ENCODE results near the gene NKX6-1.

NKX6-1 gene

GRCh38 chr4:84498935-84499623 lies at the start of gene NKX6-1:
TSS of gene NKX6-1 (minus strand) at chr4:84499292. CDS start at chr4:84498228, 1,064 bp downstream.
- DNase-seq: no peak

GRCh38 chr4:84547211-84547610 lies 48.1 kb upstream of the NKX6-1 start:
- DNase-seq: no peak

DNA sequence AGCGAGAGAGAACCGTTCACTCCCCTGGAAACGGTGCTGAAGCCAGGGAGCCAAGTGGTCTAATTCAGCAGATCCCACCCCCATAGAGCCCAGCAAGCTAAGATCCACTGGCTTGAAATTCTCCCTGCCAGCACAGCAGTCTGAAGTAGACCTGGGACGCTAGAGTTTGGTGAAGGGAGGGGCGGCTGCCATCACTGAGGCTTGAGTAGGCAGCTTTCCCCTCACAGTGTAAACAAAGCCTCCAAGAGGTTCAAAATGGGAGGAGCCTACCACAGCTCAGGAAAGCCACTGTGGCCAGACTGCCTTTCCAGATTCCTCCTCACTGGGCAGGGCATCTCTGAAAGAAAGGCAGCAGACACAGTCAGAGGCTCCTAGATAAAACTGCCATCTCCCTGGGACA lies 46.0 kb upstream of the NKX6-1 start:
- no peak for DNase-seq

DNA sequence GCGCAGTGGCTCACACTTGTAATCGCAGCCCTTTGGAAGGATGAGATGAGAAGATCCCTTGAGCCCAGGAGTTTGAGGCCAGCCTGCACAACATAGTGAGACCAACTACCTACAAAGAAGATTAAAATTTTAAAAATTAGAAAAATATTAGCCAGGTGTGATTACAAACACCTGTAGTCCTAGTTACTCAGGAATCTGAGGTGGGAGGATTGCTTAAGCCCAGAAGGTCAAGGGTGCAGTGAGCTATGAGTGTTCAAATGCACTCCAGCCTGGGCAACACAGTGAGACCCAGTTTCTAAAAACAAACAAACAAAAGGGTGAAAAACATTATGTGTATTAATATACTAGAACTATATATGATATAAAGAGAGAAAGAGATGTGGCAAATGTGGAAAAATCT lies 36.8 kb upstream of the NKX6-1 start:
- DNase-seq: no peak

GRCh38 chr4:84531689-84532088 lies 32.6 kb upstream of the NKX6-1 start:
- DNase-seq: no peak

DNA sequence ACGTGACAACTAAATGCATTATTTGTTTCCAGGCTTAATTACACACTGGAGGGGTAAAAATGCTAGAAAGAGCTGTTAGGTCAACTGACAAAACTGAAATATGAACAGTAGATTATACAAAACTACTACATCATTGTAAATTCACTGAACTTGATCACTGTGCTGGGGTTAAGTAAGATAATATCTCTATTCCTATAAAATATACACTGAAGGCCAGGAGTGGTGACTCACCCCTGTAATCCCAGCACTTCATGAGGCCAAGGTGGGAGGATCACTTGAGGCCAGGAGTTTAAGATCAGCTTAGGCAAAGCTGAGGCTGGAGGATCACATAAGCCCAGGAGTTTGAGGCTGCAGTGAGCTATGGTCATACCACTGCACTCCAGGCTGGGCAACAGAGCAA lies 31.8 kb upstream of the NKX6-1 start:
- DNase-seq: no peak

DNA sequence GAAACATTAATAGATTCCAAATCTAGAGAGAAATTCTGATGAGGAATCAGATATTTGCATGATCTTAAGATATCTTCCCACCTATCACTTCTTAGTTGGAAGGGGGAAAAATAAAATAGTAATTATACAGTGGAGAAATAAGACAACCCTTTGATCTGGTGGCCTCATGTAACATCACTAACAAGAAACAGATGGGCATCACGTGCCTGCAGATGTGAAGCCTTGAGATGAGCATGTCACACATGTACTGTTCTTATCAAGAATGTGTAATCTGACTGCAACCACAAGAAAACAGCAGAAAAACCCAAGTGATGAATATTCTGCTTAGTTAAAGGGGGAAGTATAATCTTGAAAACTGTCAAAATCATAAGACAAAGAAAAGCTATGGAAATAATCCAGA lies 31.4 kb upstream of the NKX6-1 start:
- no peak for DNase-seq

DNA sequence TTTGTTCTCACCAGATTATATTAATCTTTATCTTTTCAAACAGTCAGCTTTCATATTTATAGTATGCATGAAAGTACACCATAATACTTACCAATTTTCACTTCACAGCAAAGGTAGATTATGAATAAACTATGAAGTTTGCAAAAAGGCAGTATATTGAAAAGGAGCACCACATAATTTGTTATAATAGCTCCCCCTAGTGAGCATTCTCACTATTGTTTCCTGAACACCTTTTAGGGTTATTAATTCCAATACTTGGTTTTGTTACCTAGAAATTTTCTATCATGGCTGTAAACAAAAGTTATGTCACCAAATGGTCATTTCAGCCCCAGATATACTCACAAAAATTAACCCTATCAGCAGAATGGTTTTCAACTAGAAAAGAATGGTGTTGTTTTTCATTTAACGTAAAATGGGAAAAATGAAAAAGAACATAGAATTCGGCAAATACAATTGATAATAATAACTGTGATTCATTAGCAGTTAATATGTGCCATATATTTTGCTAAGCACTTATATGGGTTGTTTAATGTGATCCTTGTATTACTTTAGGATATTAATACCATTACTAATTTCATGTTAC lies 30.2 kb upstream of the NKX6-1 start:
- no peak for DNase-seq

DNA sequence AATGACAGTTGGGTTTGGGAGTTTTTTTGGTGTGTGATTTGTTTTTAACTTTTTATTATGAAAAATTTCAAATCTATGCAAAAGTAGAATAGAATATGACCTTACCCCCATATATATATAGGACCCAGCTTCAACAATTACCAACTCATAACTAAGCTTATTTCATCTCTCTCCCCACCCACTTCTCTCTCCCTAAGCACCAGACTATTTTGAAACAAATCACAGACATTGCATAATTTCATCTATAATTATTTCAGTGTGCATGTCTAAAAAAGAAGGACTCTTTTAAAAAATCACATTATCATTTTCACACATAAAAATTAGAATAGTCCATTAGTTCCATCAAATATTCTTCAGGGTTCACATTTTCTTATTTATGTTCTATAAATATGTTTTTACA lies 28.3 kb upstream of the NKX6-1 start:
- DNase-seq: no peak

DNA sequence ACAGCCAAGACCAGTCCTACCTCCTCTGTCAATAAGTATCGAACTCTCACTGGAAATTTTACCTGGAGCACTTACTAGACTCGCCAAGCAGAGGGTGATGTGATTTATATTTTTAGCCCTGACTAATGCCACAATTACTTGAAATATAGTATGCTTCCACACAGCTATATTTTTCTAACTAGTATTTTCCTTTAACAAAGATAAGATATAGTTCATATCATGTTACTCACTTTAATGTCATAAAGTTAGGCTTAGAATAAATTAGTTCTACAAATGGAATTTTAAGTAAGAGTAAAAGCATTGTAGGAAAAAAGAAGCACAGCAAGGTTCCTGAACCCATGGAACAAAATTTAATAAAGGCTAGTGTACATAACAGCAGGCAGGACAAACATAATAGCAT lies 16.0 kb upstream of the NKX6-1 start:
- DNase-seq: no peak

GRCh38 chr4:84512277-84512676 lies 13.2 kb upstream of the NKX6-1 start:
- DNase-seq: no peak

DNA sequence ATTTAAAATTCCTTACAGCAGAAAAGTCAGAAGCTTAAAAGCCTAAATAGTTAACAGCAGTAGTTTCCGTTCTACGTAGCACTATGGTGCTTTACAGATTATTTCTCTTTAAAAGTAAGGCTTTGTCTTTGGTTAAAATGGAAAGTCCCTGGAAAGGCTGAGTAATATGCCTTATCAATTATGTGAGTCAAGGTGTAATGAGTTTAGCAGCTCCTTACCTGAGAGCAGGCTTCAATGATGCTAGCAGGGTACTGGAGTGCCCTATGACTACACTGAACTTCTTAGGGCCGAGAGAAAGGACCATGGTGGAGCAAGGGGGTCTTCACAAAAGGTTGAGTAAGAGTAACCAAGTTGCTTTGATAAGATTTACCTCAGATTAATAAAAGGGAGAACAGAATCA lies 12.6 kb upstream of the NKX6-1 start:
- DNase-seq: no peak

GRCh38 chr4:84507941-84508340 lies 8.8 kb upstream of the NKX6-1 start:
- DNase-seq: no peak

DNA sequence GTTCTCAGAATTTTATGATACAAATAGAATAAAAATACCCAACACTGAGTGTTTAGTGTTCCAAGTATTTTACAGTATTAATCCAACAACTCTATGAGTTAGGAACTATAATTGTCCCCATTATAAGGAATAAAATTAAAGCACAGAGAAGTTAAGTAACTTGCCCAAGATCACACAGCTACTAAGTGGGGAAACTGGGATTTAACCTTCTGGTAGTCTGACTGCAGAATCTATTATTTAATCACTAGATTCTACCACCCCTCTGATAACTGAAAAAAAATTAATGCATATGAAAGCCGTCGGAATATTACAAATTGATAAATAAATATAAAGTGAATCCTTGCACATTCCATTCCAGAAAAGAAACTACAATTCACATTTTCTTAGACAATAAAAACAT lies 5.7 kb upstream of the NKX6-1 start:
- no peak for DNase-seq

GRCh38 chr4:84503495-84504437 lies 4.7 kb upstream of the NKX6-1 start:
- DNase-seq: no peak

DNA sequence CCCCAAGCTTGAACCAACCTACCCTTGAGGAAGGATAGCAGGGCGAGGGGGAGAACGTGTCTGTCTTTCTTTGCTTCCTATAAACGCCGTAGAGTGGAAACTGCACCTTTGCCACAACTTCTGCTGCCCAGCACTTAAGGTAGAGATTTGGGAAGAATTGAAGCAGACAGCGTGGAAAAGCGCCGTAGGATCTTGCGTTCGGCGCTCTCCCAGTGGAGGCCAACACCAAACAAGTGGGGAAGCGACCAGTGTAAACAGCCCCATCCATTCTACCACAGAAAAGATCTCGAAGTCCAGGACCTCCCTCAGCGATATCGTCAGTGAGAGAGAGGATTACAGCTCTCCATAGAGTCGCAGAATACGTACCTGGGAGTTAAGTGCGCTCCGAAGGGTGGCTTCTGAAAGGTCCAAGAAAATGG lies 3.9 kb upstream of the NKX6-1 start:
- DNase-seq: no peak

DNA sequence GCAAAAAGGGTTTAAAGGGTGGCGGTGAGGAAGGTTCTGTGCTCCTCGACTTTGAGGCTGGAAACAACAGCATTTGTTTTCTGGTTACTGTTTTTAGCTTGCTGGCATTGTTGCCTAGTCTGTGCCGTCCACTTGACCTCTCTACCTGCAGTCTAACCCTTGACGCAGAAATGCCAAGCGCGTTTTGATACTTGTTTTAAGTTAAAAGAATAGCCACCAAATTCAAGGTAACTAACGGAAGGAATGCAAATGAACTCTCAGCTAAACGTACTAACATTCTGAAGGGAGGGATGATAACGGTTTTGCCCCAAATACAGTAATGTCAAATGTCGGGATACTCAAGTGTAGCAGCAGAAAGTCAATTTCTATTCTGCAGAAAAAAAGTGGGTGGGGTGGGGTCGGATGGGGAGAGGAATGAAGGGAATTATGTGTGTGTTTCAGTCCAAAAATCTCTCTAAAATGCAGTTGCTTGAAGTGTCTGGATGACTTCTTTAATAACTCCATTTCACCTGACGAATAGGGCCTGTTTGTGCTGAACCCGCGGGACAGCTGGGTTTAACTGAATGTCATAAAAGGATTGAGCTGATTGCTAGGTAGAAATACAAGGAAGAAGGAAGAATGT lies 3.4 kb upstream of the NKX6-1 start:
- DNase-seq: no peak

GRCh38 chr4:84501721-84502267 lies 2.7 kb upstream of the NKX6-1 start:
- no peak for DNase-seq

DNA sequence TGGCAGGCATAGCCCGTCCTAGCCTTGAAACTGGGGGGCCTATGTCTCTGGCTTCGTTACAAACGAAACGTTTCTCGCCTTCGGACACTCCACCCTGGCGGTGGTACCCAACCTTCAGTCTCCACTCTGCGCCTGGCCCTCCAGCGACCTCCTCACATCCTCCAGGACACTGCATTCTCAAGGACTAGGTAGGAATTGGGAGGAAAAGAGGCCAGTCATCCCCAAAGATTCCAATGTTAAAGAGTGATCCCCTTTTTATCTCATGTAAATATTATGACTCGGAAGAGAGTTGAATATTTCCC lies 2.1 kb upstream of the NKX6-1 start:
- no peak for DNase-seq

GRCh38 chr4:84500386-84501201 lies 1.5 kb upstream of the NKX6-1 start:
- no peak for DNase-seq

DNA sequence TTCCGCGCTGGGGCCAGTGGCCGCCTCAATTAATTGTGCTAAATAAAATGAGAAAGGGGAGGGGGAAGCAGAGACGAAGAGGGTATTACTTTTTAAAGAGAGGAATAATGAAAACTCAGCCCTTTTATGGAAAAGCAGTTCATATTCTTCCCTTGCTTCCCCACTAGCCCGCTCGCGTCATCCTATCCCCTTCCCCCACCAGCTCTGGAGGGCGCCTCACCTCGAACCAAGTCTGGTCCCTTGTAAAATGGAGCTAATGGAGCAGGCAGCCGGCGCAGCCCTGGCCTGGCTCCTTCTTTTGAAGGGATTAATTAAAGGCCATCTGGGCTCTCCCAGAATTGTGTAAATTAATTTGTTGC lies 511 bp upstream of the NKX6-1 start:
- DNase-seq: no peak

DNA sequence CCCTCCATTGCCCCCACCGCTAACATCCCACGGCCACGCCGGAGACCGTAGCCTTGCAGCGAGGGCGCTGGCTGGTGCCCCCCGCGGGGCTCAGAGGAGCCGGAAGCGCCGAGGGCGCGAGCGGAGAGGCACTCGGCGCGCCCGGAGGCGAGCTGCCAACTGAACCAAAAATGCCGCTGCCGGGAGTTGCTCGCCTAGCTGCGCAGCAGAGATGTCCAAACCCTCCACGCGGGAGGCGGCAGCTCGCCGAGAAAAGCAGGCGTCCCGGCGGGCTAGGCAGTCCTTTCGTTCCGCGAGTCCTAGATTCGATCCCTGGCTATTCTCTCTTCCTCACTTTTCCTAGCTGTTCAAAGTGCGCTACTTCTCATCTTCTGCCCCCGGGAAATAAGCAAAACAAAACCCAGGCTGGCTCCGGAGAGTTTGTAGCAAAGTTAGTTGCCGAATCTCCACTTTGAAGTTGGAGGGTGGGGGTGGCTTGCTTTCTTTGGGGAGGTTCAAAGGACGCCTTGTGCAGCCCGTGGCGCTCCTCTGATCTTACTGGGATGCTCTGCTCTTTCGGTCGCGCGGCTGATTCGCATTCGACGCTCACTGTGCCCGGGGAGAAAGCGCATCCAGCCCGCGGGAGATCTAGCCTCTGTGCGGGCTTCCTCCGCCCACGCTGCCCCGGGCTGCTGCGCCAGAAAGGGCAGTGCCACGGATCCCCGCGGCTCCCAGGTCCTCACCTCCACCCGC lies 723 bp downstream of the NKX6-1 start:
- peak in 1 of 2 experiments; percentile 32 for DNase-seq
